Activated CD4-positive, alpha-beta T cell treated with anti-CD3 and anti-CD28 coated beads for 36 hours (primary cell): ENCODE measurements around the gene PLEKHA8. TPM values are rescaled to one million over a fixed set of nuclear protein-coding genes. Genes with fewer than 3 reads are reported as not detected.

ENCODE experiments used
- ATAC-seq: fragments of 200-7000 bp; cut with Tn5 transposase; one replicate; pipeline ENCODE4 v1.10.0; 2021; ENCODE audit warnings: mild to moderate bottlenecking, moderate library complexity
- CTCF ChIA-PET: fragments of 350-600 bp; sonication (Branson Sonifier 250); formaldehyde crosslinking; loops from one replicate; lab custom pipeline; 2021; ENCODE audit warnings: antibody characterized with exemption; lab: Charles Lee
- POLR2A ChIA-PET: fragments of 350-600 bp; sonication (Branson Sonifier 250); formaldehyde crosslinking; loops from one replicate; lab custom pipeline; 2021; ENCODE audit warnings: antibody characterized with exemption, inconsistent platforms; lab: Charles Lee
- DNase-seq: peaks from one replicate; pipeline ENCODE4 v3.0.0-alpha.2; 2020
- H3K27ac Mint-ChIP-seq: one replicate; pipeline ENCODE4 v1.8.0; 2021; ENCODE audit warnings: mixed read lengths
- H3K27me3 Mint-ChIP-seq: one replicate; pipeline ENCODE4 v1.8.0; 2021; ENCODE audit warnings: mixed read lengths
- H3K36me3 Mint-ChIP-seq: one replicate; pipeline ENCODE4 v1.8.0; 2021; ENCODE audit warnings: low read depth, mixed read lengths
- H3K4me1 Mint-ChIP-seq: one replicate; pipeline ENCODE4 v1.8.0; 2021; ENCODE audit warnings: mixed read lengths
- H3K4me3 Mint-ChIP-seq: one replicate; pipeline ENCODE4 v1.8.0; 2021; ENCODE audit warnings: mild to moderate bottlenecking, moderate library complexity, mixed read lengths
- H3K9me3 Mint-ChIP-seq: one replicate; pipeline ENCODE4 v1.8.0; 2021; ENCODE audit warnings: low read depth, mixed read lengths
- intact Hi-C, 2 experiments: fragments of 100-400 bp; cut with DNase I in 1 of 2; cut with micrococcal nuclease in 1 of 2; formaldehyde crosslinking; loops; one replicate each; pipeline versions ENCODE4 v1.14.2 to v1.15.1; 2022 to 2024; cut with DNase I, micrococcal nuclease
- total RNA-seq, 2 experiments: library from RNA; stranded (reverse); gene quantifications; one replicate each; pipeline ENCODE4 v1.2.3, GENCODE V29; 2021

PLEKHA8 gene
- total RNA-seq, 2 experiments from 2014 or later = 9.0 to 11.1 TPM

GRCh38 chr7:30145426-30145970 is 117.3 kb downstream of the PLEKHA8 start:
- ATAC-seq = no peak
- Mint-ChIP-seq H3K36me3 (peaks cover 3% of the 10 kb centered on the region), H3K9me3 (no peaks in the 10 kb centered on the region), H3K27me3 (no peaks in the 10 kb centered on the region), H3K27ac (no peak overlapping the region), H3K4me1 (peaks cover 10% of the 10 kb centered on the region), H3K4me3 (no peak overlapping the region)
- POLR2A ChIA-PET = no interaction called here
- CTCF ChIA-PET = no interaction called here
- DNase-seq = no peak
- intact Hi-C loops = no loop called here

GRCh38 chr7:30146127-30146612 is 118.0 kb downstream of the PLEKHA8 start:
- Mint-ChIP-seq H3K4me1 (peaks cover 10% of the 10 kb centered on the region), H3K4me3 (no peak overlapping the region), H3K9me3 (no peaks in the 10 kb centered on the region), H3K27me3 (no peaks in the 10 kb centered on the region), H3K27ac (no peak overlapping the region), H3K36me3 (peaks cover 3% of the 10 kb centered on the region)
- intact Hi-C loops = no loop called here
- ChIA-PET POLR2A (interaction anchor here (0.6 kb wide), 2 partner anchors 33 to 403 kb away, joined by 3 to 6 read pairs; no protein-coding TSS in a partner anchor), CTCF (interaction anchor here (0.8 to 1.2 kb wide), 2 partner anchors 9 to 11 kb away, joined by 3 read pairs; no protein-coding TSS in a partner anchor)
- no peak for ATAC-seq
- DNase-seq = no peak

DNA sequence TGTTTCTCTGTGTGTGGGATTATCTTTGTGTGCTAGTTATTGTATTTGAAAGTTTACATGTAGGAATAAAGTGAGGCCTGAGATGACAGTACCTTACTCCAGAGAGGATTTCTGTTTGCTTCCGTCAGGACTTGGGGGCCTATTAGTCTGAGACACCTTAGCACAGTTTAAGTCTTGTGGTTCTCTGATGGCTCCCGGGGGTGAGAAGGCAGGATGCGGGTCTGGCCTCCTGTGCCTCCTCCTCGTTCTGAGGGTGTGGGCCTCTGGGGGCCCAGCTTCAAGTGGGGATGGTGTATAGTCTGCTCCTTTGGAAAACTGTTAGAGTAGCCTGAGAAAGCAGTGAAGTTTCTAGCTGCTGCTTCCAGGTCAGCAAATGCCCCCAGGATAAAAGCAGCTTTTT is 119.0 kb downstream of the PLEKHA8 start:
- H3K4me3 Mint-ChIP-seq = no peak overlapping the region
- H3K27me3 Mint-ChIP-seq = no peaks in the 10 kb centered on the region
- peaks cover 10% of the 10 kb centered on the region for H3K4me1 Mint-ChIP-seq
- ChIA-PET POLR2A (no interaction called here), CTCF (no interaction called here)
- H3K9me3 Mint-ChIP-seq = no peaks in the 10 kb centered on the region
- DNase-seq (no peak), ATAC-seq (no peak)
- intact Hi-C loops = no loop called here
- peaks cover 3% of the 10 kb centered on the region for H3K36me3 Mint-ChIP-seq
- no peak overlapping the region for H3K27ac Mint-ChIP-seq

GRCh38 chr7:30147785-30148184 is 119.6 kb downstream of the PLEKHA8 start:
- H3K4me1 Mint-ChIP-seq = peaks cover 10% of the 10 kb centered on the region
- no peaks in the 10 kb centered on the region for H3K27me3 Mint-ChIP-seq
- peaks cover 3% of the 10 kb centered on the region for H3K36me3 Mint-ChIP-seq
- intact Hi-C loops = no loop called here
- CTCF ChIA-PET = no interaction called here
- POLR2A ChIA-PET = interaction anchor here (1.5 kb wide), 1 partner anchor 13 kb away, joined by 10 read pairs; the partner anchor contains the start of gene MTURN
- no peak for ATAC-seq
- no peak for DNase-seq
- no peak overlapping the region for H3K27ac Mint-ChIP-seq
- H3K9me3 Mint-ChIP-seq = no peaks in the 10 kb centered on the region
- no peak overlapping the region for H3K4me3 Mint-ChIP-seq

DNA sequence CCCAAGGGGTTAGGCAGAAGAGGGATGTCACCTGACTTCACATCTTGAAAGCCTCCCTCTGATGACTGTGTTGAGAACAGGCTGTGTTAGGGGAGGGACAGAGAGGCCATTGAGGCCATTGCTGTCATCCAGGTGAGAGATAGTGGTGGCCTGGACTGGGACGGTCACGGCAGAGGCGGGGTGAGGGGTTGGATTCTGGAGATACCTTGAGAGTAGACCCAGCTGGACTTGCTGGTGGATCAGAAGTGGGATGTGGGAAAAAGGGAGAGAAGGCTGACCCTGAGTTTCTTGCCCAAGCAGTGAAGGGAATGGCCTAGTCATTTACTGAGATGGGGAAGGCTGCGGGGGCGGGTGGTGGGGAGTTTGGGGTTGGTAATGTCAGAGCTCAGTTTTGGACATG is 120.2 kb downstream of the PLEKHA8 start:
- Mint-ChIP-seq H3K27ac (no peak overlapping the region), H3K27me3 (no peaks in the 10 kb centered on the region), H3K9me3 (no peaks in the 10 kb centered on the region), H3K4me3 (no peak overlapping the region), H3K36me3 (peaks cover 3% of the 10 kb centered on the region), H3K4me1 (peaks cover 7% of the 10 kb centered on the region)
- intact Hi-C loops = no loop called here
- no peak for DNase-seq
- POLR2A ChIA-PET = interaction anchor here (1.5 kb wide), 1 partner anchor 13 kb away, joined by 10 read pairs; the partner anchor contains the start of gene MTURN
- CTCF ChIA-PET = interaction anchor here (0.6 kb wide), 2 partner anchors 90 to 224 kb away, joined by 3 to 5 read pairs; no protein-coding TSS in a partner anchor
- peak; percentile 36 for ATAC-seq

DNA sequence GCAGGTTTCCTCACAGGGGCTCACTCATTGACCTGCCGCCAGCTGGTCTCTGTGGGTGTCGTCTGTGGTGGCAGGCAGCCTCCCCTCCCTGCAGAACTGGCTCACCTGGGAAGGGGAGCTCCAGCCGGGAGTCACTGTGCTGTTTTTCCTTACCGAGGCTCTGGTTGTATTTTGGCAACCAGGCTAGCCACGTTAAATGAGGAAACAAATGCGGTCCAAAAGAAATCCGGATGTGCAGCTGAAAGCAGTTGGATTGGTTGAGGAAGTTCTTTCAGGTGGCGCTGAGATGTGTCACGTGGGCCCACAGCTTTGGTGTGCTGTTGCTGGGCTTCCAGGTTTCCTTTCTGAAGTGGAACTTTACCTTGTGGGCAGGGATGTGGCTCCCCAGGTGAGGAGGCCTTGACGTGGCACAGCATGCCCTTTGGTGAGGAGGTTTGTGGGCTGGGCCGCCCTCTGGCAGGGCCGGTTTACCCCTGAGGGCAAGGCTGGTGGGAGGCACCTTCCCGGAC is 120.8 kb downstream of the PLEKHA8 start:
- H3K4me3 Mint-ChIP-seq = peak overlapping the region; percentile 42
- H3K36me3 Mint-ChIP-seq = peaks cover 3% of the 10 kb centered on the region
- H3K9me3 Mint-ChIP-seq = no peaks in the 10 kb centered on the region
- CTCF ChIA-PET = interaction anchor here (0.6 to 0.7 kb wide), 2 partner anchors 225 to 226 kb away, joined by 3 to 5 read pairs; no protein-coding TSS in a partner anchor
- peaks cover 2% of the 10 kb centered on the region for H3K4me1 Mint-ChIP-seq
- intact Hi-C loops = no loop called here
- ATAC-seq (peak; percentile 69), DNase-seq (peak; percentile 56)
- POLR2A ChIA-PET = interaction anchor here (1.5 kb wide), 1 partner anchor 14 kb away, joined by 10 read pairs; the partner anchor contains the start of gene MTURN
- no peak overlapping the region for H3K27ac Mint-ChIP-seq
- H3K27me3 Mint-ChIP-seq = no peaks in the 10 kb centered on the region

- ChIA-PET POLR2A (no interaction called here), CTCF (interaction anchor here (0.5 to 0.7 kb wide), 3 partner anchors 133 to 406 kb away, joined by 3 to 4 read pairs (median 4); no protein-coding TSS in a partner anchor)
- ATAC-seq (no peak), DNase-seq (no peak)
- no peaks in the 10 kb centered on the region for H3K27me3 Mint-ChIP-seq
- peak overlapping the region; percentile 42 for H3K4me3 Mint-ChIP-seq
- H3K9me3 Mint-ChIP-seq = no peaks in the 10 kb centered on the region
- intact Hi-C loops = no loop called here
- peaks cover 3% of the 10 kb centered on the region for H3K36me3 Mint-ChIP-seq
- H3K4me1 Mint-ChIP-seq = no peaks in the 10 kb centered on the region
- no peak overlapping the region for H3K27ac Mint-ChIP-seq
These were observed 121.5 kb downstream of the PLEKHA8 start for GRCh38 chr7:30149640-30150272.

- no peaks in the 10 kb centered on the region for H3K27me3 Mint-ChIP-seq
- H3K9me3 Mint-ChIP-seq = no peaks in the 10 kb centered on the region
- ChIA-PET POLR2A (no interaction called here), CTCF (no interaction called here)
- H3K27ac Mint-ChIP-seq = no peak overlapping the region
- DNase-seq (no peak), ATAC-seq (no peak)
- intact Hi-C loops = no loop called here
- no peak overlapping the region for H3K4me3 Mint-ChIP-seq
- peaks cover 3% of the 10 kb centered on the region for H3K4me1 Mint-ChIP-seq
- H3K36me3 Mint-ChIP-seq = peaks cover 3% of the 10 kb centered on the region
These were observed 122.5 kb downstream of the PLEKHA8 start for GRCh38 chr7:30150711-30151110.

- H3K27ac Mint-ChIP-seq = no peak overlapping the region
- no peaks in the 10 kb centered on the region for H3K27me3 Mint-ChIP-seq
- H3K4me1 Mint-ChIP-seq = peaks cover 22% of the 10 kb centered on the region
- CTCF ChIA-PET = no interaction called here
- no peak overlapping the region for H3K4me3 Mint-ChIP-seq
- DNase-seq (no peak), ATAC-seq (no peak)
- no peaks in the 10 kb centered on the region for H3K9me3 Mint-ChIP-seq
- intact Hi-C loops = no loop called here
- H3K36me3 Mint-ChIP-seq = peaks cover 2% of the 10 kb centered on the region
- POLR2A ChIA-PET = no interaction called here
These were observed 125.9 kb downstream of the PLEKHA8 start for GRCh38 chr7:30154111-30154587.

GRCh38 chr7:30155481-30155880 is 127.3 kb downstream of the PLEKHA8 start:
- H3K36me3 Mint-ChIP-seq = peaks cover 2% of the 10 kb centered on the region
- no peak overlapping the region for H3K4me3 Mint-ChIP-seq
- ATAC-seq (no peak), DNase-seq (no peak)
- no peak overlapping the region for H3K27ac Mint-ChIP-seq
- H3K4me1 Mint-ChIP-seq = peaks cover 36% of the 10 kb centered on the region
- no peaks in the 10 kb centered on the region for H3K27me3 Mint-ChIP-seq
- no peaks in the 10 kb centered on the region for H3K9me3 Mint-ChIP-seq
- CTCF ChIA-PET = no interaction called here
- intact Hi-C loops = no loop called here
- POLR2A ChIA-PET = interaction anchor here (0.6 kb wide), 1 partner anchor 63 kb away, joined by 3 read pairs; no protein-coding TSS in a partner anchor

GRCh38 chr7:30157204-30157603 is 129.0 kb downstream of the PLEKHA8 start:
- no peaks in the 10 kb centered on the region for H3K9me3 Mint-ChIP-seq

More at GRCh38 chr7:30157204-30157603, 129.0 kb downstream of the PLEKHA8 start:
- Mint-ChIP-seq H3K36me3 (peaks cover 2% of the 10 kb centered on the region), H3K27ac (peak overlapping the region; percentile 56), H3K4me3 (no peak overlapping the region), H3K4me1 (peaks cover 46% of the 10 kb centered on the region), H3K27me3 (no peaks in the 10 kb centered on the region)
- DNase-seq (peak; percentile 51), ATAC-seq (peak; percentile 45)
- ChIA-PET CTCF (interaction anchor here (0.7 to 1.4 kb wide), 4 partner anchors 11 to 544 kb away, joined by 3 read pairs; no protein-coding TSS in a partner anchor), POLR2A (no interaction called here)
- intact Hi-C loops = no loop called here
